ENCODE measurements around the gene GPR78.

Gene GPR78

GRCh38 chr4:8587469-8588195 lies 7.4 kb downstream of the GPR78 start:
- DNase-seq = no peak

DNA sequence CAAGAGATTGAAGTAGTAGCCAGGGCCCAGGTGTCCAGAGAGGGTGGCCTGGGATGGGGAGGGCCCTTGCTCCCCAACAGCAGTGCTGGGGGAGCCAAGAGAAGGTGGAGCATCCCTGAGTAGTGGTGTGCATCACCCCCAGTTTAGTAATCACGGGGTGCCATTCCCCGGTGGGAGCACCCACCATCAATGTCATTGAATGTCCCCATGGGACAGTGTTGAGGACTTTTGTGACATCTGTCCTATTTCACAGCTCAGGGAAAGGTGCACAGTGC lies 7.9 kb downstream of the GPR78 start:
- no peak for DNase-seq

- no peak for DNase-seq
Observed at GRCh38 chr4:8589336-8589735, 9.1 kb downstream of the GPR78 start.

- DNase-seq = no peak
Observed at GRCh38 chr4:8589823-8590545, 9.8 kb downstream of the GPR78 start.

GRCh38 chr4:8590546-8590880 lies 10.3 kb downstream of the GPR78 start:
- no peak for DNase-seq

DNA sequence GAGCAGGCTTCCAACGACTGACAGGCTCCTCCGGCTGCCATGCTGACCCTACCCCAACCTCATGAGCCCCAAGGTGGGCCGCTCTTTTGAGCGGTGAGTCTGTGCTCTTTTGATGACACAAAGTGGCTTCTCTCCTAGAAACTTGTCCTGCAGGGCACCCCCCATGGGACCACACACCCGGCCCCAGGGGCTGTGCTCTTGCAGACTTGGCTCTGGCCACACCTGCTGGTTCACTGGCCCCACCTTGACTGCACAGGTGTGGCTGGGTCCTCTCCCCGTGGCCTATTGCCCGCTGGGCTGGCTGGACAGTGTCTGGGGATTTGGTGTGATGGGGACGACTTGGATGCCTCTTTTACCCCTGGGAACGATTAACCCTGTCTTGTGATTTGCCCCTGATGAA lies 10.9 kb downstream of the GPR78 start:
- no peak for DNase-seq

- DNase-seq = no peak
Observed at GRCh38 chr4:8591626-8592365, 11.6 kb downstream of the GPR78 start.

- DNase-seq = no peak
Observed at GRCh38 chr4:8592366-8593263, 12.4 kb downstream of the GPR78 start, which contains the start of gene CPZ. Gene CPZ (plus strand): TSS chr4:8592765. CDS start chr4:8592834, 69 bp downstream.

DNA sequence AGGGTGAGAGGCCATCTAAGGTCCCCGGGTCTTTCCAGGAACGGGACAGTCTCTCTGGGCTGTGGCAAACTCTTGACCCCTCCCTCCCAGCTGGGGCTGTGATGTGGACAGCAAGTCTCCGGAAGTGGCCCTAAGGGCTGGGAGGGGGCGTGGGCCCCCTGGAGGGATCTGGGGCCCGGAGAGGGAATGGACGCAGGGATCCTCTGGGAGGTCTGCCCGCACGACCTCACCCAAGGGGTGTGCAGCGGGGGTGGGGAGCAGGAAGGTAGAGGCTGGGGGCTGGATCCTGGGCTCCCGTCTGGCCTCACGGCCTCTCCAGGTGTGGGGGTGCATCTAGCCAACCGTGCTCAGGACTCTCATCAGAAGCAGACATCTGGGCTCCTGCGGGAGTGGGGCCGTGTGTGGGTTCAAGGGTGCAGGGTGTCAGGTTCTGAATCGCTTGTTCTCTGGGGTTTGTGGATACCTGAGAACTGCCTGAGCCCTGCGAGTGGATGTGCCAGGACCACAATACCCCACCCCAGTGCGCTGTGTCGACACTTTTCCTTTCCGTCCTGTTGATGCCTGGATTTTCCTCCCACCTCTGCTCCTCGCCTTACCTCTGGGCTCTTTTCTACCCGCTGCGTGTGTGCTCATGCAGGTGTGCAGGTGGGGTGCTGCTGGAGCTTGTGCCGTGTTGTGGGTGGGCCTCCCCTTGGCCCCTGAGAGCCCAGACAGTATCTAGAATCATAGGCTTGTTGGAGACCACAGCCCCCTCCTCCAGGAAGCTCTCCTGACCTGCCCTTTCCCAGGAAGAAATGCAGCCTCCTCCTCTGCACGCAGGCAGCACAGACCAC lies 13.3 kb downstream of the GPR78 start:
- no peak for DNase-seq

- no peak for DNase-seq
Observed at GRCh38 chr4:8594097-8595038, 14.2 kb downstream of the GPR78 start.

- DNase-seq = no peak
Observed at GRCh38 chr4:8595237-8596087, 15.3 kb downstream of the GPR78 start.

DNA sequence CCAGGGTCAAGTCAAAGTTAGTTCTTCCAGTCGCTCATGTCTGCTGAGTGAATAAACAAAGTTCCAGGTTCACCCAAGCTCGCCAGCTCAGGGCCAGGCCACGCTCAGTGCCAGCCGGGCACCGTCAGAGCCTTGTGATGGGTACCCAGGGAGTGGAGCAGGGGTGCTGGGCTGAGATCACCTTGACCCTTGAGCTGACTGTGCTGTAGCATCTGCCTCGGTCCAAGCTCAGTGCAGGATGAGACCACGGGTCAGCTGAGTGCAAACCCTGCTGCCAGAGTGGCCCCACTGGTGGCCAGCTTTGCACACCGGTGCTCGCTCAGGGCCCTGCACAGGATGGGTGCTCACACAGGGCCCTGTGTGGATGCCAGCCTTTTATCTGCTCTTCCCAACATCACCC lies 16.7 kb downstream of the GPR78 start:
- no peak for DNase-seq

DNA sequence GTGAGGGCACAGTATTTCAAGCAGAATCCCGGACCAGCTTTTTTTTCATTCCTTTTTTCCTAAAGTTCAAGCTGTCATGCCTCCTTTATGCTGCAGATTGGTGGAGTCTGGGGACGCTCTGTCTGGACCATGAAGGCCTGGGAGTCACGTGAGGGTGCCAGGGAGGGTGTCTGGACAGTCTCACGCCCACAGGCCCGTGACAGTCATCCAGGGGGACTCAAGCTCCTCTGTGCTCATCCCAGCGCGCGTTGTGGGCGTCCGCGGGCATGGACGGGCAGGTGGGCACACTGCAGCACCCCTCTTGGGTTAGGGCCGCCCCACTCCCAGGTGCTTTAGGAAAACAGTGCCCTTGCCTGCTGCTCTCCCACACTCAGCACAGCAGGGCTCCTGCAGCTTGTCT lies 17.1 kb downstream of the GPR78 start:
- DNase-seq = no peak

DNA sequence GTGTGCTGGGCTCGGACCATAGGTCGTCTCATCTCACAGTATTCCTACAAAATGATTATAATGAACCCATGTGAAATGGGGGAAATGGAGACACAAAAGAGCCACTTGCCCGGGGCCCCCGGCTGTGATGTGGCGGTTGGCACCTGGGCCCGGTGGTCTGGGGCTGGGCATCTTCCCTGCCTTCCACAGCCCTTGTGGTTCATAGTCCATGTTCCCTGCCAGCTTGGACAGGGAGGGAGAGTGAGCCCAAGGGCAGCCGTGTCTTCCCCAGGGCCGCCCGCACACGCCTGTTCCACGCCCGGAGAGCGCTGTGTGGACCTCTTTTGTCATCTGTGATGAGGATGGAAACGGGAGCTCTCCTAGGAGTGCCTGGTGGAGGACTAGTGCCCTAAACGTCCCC lies 17.6 kb downstream of the GPR78 start:
- DNase-seq = no peak

DNA sequence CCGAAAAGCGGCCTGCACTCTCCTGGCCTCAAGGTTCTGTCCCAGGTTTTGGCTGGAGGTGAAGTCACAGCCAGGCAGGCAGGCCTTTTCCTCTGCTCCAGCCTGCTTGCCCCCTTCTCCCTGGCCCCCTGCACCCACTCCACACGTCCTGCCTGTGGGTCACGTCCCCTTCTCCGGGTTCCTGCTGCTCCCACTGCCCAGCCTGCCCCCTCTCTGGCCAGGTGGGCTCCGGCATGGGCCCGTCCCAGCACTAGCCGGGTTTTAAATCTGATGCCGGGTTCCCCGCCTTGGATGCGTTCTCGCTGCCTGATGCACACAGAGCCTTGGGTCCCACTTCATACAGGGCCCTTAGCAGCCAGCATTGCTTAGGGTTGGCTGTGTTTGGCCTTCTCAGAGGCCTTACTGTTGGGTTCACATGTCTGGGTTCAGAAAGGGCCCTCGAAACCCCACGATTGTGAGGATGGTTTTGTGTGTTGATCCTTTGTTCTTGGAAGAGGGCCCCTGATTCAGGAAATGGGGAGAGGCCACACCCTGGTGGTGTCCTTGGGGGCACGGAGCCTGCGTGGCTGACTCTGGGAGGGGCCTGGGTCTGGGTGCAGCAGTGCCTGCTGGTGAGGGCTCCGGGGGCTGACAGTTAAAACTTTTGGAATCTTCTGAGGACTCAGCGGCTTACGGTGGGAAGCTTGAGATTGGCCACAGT lies 18.3 kb downstream of the GPR78 start:
- no peak for DNase-seq

GRCh38 chr4:8599091-8599460 lies 18.9 kb downstream of the GPR78 start:
- no peak for DNase-seq

- no peak for DNase-seq
Observed at GRCh38 chr4:8599657-8600056, 19.5 kb downstream of the GPR78 start.

DNA sequence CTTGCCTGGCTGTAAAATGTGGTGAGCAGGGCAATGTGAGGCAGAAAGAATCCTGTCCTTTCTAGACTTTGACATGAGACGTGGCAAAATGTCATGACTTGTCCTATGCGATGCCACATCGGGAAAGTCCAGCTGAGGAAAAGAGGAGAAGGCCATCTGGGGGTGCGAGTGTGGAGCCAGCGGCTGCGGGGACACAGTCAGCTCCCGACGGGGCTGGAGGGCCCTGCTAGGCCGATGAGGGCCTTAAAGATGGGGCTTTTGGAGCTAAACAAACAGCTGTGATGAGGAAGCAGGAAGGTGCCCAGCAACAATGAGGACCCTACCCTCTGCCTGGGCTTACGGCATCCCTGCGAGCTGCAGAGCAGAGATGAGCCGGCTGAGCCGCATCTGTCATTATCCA lies 20.1 kb downstream of the GPR78 start:
- DNase-seq = no peak

GRCh38 chr4:8600686-8601085 lies 20.5 kb downstream of the GPR78 start:
- no peak for DNase-seq
